GM12874 (cell line): ENCODE data around the gene ACYP1.

Experiments
- CTCF ChIP-seq: IDR thresholded peaks from 2 replicates; pipeline ENCODE4 v1.5.1; 2011; ENCODE audit warnings: low read depth, mild to moderate bottlenecking, control low read depth, low read length, moderate library complexity; ENCODE audit not compliant: insufficient read depth

Gene ACYP1

DNA sequence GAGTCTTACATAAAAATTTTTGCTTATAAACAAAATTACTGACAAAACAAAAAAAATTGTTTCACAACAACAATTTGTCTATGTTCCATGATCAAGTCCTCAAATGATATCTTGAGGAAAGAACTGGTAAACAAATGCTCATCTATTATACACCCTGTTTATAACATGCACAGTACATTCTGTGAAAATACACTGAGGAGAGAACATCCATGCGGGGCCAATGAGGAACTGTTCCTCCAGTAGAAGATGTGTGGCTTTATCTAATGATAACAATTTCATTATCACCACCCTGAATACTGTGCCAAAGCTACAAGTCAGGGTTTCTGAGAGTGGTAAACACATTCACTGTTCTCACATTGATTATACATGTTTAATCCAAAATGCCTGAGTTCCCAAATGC, 23.3 kb downstream of the ACYP1 start:
- TF ChIP-seq CTCF: no peak

DNA sequence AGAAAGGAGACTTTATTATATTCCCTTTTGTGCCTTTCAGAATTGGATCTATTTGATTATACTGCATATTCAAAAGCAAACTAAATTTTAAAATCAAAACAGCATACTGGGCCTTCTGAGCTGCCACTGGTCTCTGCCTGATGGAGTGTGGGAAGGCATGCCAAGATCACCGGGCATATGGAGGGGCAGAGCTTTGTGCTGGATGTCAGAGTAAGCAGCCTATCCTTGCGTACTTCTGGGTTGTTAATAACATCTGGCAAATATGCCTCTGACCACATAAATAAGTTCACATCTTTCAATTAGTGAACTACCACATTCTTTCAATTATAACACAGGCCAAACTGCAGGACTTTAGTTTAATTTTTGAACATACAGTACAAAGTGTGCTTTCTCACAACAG, 30.9 kb downstream of the ACYP1 start:
- TF ChIP-seq CTCF: no peak

- TF ChIP-seq CTCF: no peak
Measured at GRCh38 chr14:75030147-75030546, 33.7 kb downstream of the ACYP1 start.

- TF ChIP-seq CTCF: no peak
Measured at GRCh38 chr14:75025876-75026275, 37.9 kb downstream of the ACYP1 start.

GRCh38 chr14:75025082-75025481, 38.7 kb downstream of the ACYP1 start:
- TF ChIP-seq CTCF: no peak

- no peak for TF ChIP-seq CTCF
Measured at GRCh38 chr14:75023108-75023507, 40.7 kb downstream of the ACYP1 start.

DNA sequence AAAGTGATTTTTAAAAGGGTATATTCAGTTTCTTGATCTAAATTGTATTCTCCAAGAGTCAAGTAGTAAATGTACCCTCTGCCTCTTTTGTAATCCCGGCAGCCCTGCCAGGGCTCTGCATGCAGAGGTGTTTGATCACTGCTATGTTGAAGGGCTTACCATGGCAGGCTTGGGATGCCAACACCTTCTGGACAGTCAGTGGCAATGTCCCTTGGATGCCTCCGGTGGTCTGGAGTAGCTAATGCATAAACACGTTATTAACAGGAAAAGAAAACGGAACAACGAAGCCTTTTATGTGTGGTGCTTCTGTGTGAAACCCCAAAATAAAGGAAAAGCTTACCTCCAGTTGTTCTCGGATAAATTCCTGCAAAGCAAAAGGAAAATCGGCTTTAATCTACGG, 41.2 kb downstream of the ACYP1 start:
- peak; percentile 49; the same call in 1 of the 2 replicates for TF ChIP-seq CTCF

- TF ChIP-seq CTCF: no peak
Measured at GRCh38 chr14:75018694-75019093, 45.1 kb downstream of the ACYP1 start.
